ENCODE data around the gene PYCR2.
"Not testable (repeated sequence)": the region's sequence is repeated elsewhere in the genome, so short reads cannot be mapped to it uniquely, and the experiment has no call there.

- TF ChIP-seq EZH2 (IDR thresholded peaks at IDR 0.05; ENCODE audit: low read length, unreplicated experiment); CTCF (conservative IDR thresholded peaks at IDR 0.05; ENCODE audit: low read depth, low read length); EZH2phosphoT487 (IDR thresholded peaks at IDR 0.05; ENCODE audit: borderline replicate concordance, low read length): not testable (repeated sequence)
Observed at GRCh38 chr1:225970592-225971157, 46.6 kb upstream of the PYCR2 start.

Measured in PC-3 (cell line).